PC-3 (cell line): ENCODE results near the gene SNX7. TPM values are rescaled to one million over a fixed set of nuclear protein-coding genes. Genes with fewer than 3 reads are reported as not detected.
A peak's percentile ranks its signal among the peaks of the same experiment; 100 is the strongest.

ENCODE experiments used
- ATAC-seq: fragments of 200-7000 bp; cut with Tn5 transposase; 2 replicates; pipeline ENCODE4 v1.9.1; 2020; ENCODE audit warnings: mild to moderate bottlenecking, moderate library complexity
- BruUV-seq: library from RNA; stranded (reverse); fragments of 400-500 nt; replicated peaks from 2 replicates; lab custom pipeline; 2021; lab: Mats Ljungman, UMichigan
- CTCF ChIA-PET: fragments of 300-600 bp; sonication (Branson Sonifier 250); formaldehyde crosslinking; loops from one replicate; lab custom pipeline; 2022; ENCODE audit warnings: antibody characterized with exemption; lab: Charles Lee
- POLR2A ChIA-PET: fragments of 300-600 bp; sonication (Branson Sonifier 250); formaldehyde crosslinking; loops from one replicate; lab custom pipeline; 2022; ENCODE audit warnings: antibody characterized with exemption; ENCODE audit not compliant: unreplicated experiment; lab: Charles Lee
- DNase-seq: peaks from one replicate; pipeline ENCODE4 v3.0.0-alpha.2; 2015
- H2AFZ ChIP-seq: fragments of 300-600 bp; sonication (generic); 2 replicates; pipeline ENCODE4 v1.6.0; 2016; ENCODE audit warnings: antibody characterized with exemption, low read length
- H3F3A ChIP-seq: fragments of 300-600 bp; sonication (generic); one replicate; pipeline ENCODE4 v1.6.0; 2017; ENCODE audit warnings: antibody characterized with exemption, low read length, control low read depth, mild to moderate bottlenecking; ENCODE audit not compliant: unreplicated experiment
- H3K27ac ChIP-seq: fragments of 300-600 bp; sonication (generic); 2 replicates; pipeline ENCODE4 v1.5.1; 2016; ENCODE audit warnings: mild to moderate bottlenecking, low read length
- H3K27me3 ChIP-seq: fragments of 300-600 bp; sonication (generic); 2 replicates; pipeline ENCODE4 v1.6.1; 2016; ENCODE audit warnings: low read length, mixed read lengths
- H3K36me3 ChIP-seq: fragments of 300-600 bp; sonication (generic); 2 replicates; pipeline ENCODE4 v1.6.1; 2016; ENCODE audit warnings: low read depth, mixed run types, low read length, mixed read lengths
- H3K4me1 ChIP-seq: fragments of 300-600 bp; sonication (generic); 2 replicates; pipeline ENCODE4 v1.5.1; 2016; ENCODE audit warnings: low read length; ENCODE audit not compliant: insufficient read depth
- H3K4me2 ChIP-seq: fragments of 300-600 bp; sonication (generic); 2 replicates; pipeline ENCODE4 v1.6.0; 2016; ENCODE audit warnings: low read length
- H3K4me3 ChIP-seq: fragments of 300-600 bp; sonication (generic); 2 replicates; pipeline ENCODE4 v1.5.1; 2016; ENCODE audit warnings: mild to moderate bottlenecking, low read length, mixed read lengths
- H3K79me2 ChIP-seq: fragments of 300-600 bp; sonication (generic); 2 replicates; pipeline ENCODE4 v1.6.1; 2017; ENCODE audit warnings: low read length, mixed read lengths
- H3K9ac ChIP-seq: fragments of 300-600 bp; sonication (generic); 2 replicates; pipeline ENCODE4 v1.6.0; 2016; ENCODE audit warnings: mild to moderate bottlenecking, low read length
- H3K9me2 ChIP-seq: fragments of 300-600 bp; sonication (generic); replicated peaks from 2 replicates; pipeline ENCODE4 v1.6.1; 2016; ENCODE audit warnings: mixed run types, low read length, mixed read lengths
- H3K9me3 ChIP-seq: fragments of 300-600 bp; sonication (generic); 2 replicates; pipeline ENCODE4 v1.6.1; 2016; ENCODE audit warnings: low read length, mixed read lengths
- H4K20me1 ChIP-seq: fragments of 300-600 bp; sonication (generic); 2 replicates; pipeline ENCODE4 v1.6.1; 2016; ENCODE audit warnings: low read length, mixed read lengths
- EZH2 ChIP-seq: fragments of 300-600 bp; sonication (generic); IDR thresholded peaks from one replicate; pipeline ENCODE4 v1.6.1; 2017; ENCODE audit warnings: antibody characterized with exemption, mild to moderate bottlenecking, low read length; ENCODE audit not compliant: unreplicated experiment
- EZH2phosphoT487 ChIP-seq: fragments of 300-600 bp; sonication (generic); IDR thresholded peaks from 2 replicates; pipeline ENCODE4 v1.6.1; 2018; ENCODE audit warnings: mild to moderate bottlenecking, antibody characterized with exemption, low read length, borderline replicate concordance
- intact Hi-C: fragments of 100-400 bp; cut with micrococcal nuclease; formaldehyde crosslinking; loops from 2 replicates; pipeline ENCODE4 v1.9.0; 2023
- total RNA-seq: library from RNA; depleted of rRNA; stranded (reverse); fragments of >200 nt; gene quantifications from 2 replicates; pipeline ENCODE4 v1.2.3, GENCODE V29; 2014
- TF ChIP-seq, protein P1 (sequence below): fragments of 300-600 bp; sonication (generic); conservative IDR thresholded peaks from 2 replicates; pipeline ENCODE4 v1.5.1; 2017; ENCODE audit warnings: antibody characterized with exemption, low read depth, mild to moderate bottlenecking, low read length

The SNX7 gene
- total RNA-seq, 1 experiment from 2014 or later, result 43.3 TPM

DNA sequence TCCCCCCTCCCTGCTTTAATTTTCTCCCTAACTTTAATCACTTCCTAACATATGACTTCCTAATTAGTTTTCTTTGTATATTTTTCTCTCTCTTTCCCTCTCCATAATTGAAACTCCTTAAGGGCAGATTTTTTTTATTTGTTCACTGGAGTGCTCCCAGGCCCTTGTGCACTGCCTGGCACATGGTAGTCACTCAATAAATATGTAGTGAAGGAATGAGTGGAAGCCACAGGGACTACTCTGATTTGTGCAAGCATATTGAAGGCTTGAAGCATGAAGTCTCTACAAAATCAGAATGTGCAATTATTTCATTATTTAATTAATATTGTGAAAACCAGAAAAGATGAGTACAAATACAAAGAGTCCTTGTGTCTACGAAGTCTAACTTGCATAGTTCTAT lies 41.5 kb downstream of the SNX7 start:
- Histone ChIP-seq H4K20me1 (no peaks in the 10 kb centered on the region), H3K9ac (no peak overlapping the region), H2AFZ (no peak overlapping the region), H3K27me3 (no peaks in the 10 kb centered on the region), H3K9me3 (no peaks in the 10 kb centered on the region), H3K9me2 (no peaks in the 10 kb centered on the region), H3K36me3 (no peaks in the 10 kb centered on the region), H3K27ac (no peak overlapping the region), H3F3A (no peaks in the 10 kb centered on the region), H3K4me1 (peaks cover 34% of the 10 kb centered on the region), H3K79me2 (no peaks in the 10 kb centered on the region), H3K4me3 (no peak overlapping the region), H3K4me2 (no peak overlapping the region)
- DNase-seq, result peak; percentile 25
- no peak for TF ChIP-seq EZH2
- TF ChIP-seq, protein P1, sequence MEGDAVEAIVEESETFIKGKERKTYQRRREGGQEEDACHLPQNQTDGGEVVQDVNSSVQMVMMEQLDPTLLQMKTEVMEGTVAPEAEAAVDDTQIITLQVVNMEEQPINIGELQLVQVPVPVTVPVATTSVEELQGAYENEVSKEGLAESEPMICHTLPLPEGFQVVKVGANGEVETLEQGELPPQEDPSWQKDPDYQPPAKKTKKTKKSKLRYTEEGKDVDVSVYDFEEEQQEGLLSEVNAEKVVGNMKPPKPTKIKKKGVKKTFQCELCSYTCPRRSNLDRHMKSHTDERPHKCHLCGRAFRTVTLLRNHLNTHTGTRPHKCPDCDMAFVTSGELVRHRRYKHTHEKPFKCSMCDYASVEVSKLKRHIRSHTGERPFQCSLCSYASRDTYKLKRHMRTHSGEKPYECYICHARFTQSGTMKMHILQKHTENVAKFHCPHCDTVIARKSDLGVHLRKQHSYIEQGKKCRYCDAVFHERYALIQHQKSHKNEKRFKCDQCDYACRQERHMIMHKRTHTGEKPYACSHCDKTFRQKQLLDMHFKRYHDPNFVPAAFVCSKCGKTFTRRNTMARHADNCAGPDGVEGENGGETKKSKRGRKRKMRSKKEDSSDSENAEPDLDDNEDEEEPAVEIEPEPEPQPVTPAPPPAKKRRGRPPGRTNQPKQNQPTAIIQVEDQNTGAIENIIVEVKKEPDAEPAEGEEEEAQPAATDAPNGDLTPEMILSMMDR, result no peak
- TF ChIP-seq EZH2phosphoT487, result no peak
- POLR2A ChIA-PET, result no interaction called here
- ATAC-seq, result no peak
- BruUV-seq, result no TSS peak
- intact Hi-C loops, result loop anchor here (5.0 kb wide), 1 partner anchor 41 kb away; the partner anchor contains the start of gene SNX7
- CTCF ChIA-PET, result no interaction called here

DNA sequence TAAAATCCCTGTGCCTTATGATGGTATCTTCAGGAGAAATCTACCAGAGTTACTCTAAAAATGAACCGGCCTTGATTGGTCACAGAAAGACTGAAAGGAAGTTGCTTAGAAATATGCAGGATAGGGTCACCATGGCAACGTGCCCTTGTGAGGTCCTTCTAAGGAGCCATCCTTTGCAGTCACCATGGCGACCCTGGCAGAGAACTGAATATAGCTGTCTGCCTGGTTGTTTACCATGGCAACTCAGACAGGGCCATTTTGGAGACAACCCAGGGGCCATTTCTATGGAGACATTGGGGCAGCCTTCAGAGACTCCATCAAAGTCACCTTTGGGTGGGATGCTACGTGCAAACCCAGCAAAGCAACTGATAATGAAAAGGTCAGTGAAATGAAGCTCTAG lies 43.0 kb downstream of the SNX7 start:
- no peak for ATAC-seq
- no peak overlapping the region for H3K4me3 ChIP-seq
- CTCF ChIA-PET, result no interaction called here

DNA sequence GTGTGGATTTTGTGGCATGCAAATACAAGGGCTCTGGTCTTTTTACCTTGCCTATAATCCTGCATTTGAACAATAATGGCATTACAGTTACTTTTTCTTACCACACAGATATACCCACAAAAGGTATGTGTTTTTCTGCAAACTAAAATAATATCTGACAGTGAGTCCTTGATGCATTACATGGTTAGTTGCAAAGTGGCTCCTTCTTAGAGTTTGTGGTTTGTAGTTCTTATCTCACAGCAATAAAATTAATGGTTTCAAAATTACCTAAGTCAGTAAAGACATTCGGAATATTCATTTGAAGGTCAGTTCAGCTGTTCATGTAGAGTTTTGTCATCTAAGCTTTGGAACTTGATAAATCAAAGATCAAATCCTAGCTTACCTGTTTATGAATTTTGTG lies 43.5 kb downstream of the SNX7 start:
- no peak for DNase-seq
- ChIA-PET POLR2A (no interaction called here), CTCF (no interaction called here)
- no TSS peak for BruUV-seq
- no peak overlapping the region for H3K4me2 ChIP-seq
- no peaks in the 10 kb centered on the region for H3K36me3 ChIP-seq
- ATAC-seq, result no peak
- H3K27ac ChIP-seq, result no peak overlapping the region
- H2AFZ ChIP-seq, result no peak overlapping the region
- H3K9me2 ChIP-seq, result no peaks in the 10 kb centered on the region
- TF ChIP-seq EZH2 (no peak), EZH2phosphoT487 (no peak)
- TF ChIP-seq, protein P1, result no peak
- no peaks in the 10 kb centered on the region for H3K79me2 ChIP-seq
- H3F3A ChIP-seq, result no peaks in the 10 kb centered on the region
- intact Hi-C loops, result loop anchor here (5.0 kb wide), 1 partner anchor 43 kb away; the partner anchor contains the start of gene SNX7
- H3K4me3 ChIP-seq, result no peak overlapping the region
- peaks cover 27% of the 10 kb centered on the region for H3K4me1 ChIP-seq
- H3K9me3 ChIP-seq, result no peaks in the 10 kb centered on the region
- no peaks in the 10 kb centered on the region for H4K20me1 ChIP-seq
- H3K9ac ChIP-seq, result no peak overlapping the region
- H3K27me3 ChIP-seq, result no peaks in the 10 kb centered on the region

More for the DNA sequence above, 43.0 kb downstream of the SNX7 start:
- DNase-seq, result no peak
- no peaks in the 10 kb centered on the region for H3K27me3 ChIP-seq
- intact Hi-C loops, result loop anchor here (5.0 kb wide), 1 partner anchor 42 kb away; the partner anchor contains the start of gene SNX7
- H3K36me3 ChIP-seq, result no peaks in the 10 kb centered on the region
- no peaks in the 10 kb centered on the region for H4K20me1 ChIP-seq
- BruUV-seq, result no TSS peak
- TF ChIP-seq EZH2, result no peak
- TF ChIP-seq EZH2phosphoT487, result no peak
- TF ChIP-seq, protein P1, result no peak
- no peaks in the 10 kb centered on the region for H3F3A ChIP-seq
- no peak overlapping the region for H3K9ac ChIP-seq
- no peak overlapping the region for H3K4me2 ChIP-seq
- POLR2A ChIA-PET, result no interaction called here
- no peak overlapping the region for H3K27ac ChIP-seq
- H3K79me2 ChIP-seq, result no peaks in the 10 kb centered on the region
- H2AFZ ChIP-seq, result no peak overlapping the region
- H3K4me1 ChIP-seq, result peaks cover 32% of the 10 kb centered on the region
- H3K9me2 ChIP-seq, result no peaks in the 10 kb centered on the region
- H3K9me3 ChIP-seq, result no peaks in the 10 kb centered on the region
